ENCODE results near the gene CACNG3.

Gene CACNG3

DNA sequence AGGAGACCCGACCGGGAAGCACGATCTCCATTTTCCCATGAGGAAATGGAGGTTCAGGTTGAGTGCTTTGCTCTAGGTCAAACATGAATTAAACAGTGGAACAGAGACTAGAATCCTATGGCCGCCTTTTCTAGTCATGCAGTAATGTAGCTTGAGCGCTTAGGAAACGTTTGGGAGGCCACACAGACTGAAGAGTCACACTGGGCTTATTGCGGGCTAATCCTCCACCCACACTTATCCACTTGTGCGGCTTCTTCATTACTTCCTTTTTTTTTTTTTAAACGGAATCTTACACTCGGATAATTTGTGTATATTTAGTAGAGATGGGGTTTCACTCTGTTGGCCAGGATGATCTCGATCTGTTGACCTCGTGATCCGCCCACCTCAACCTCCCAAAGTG lies 26.0 kb downstream of the CACNG3 start:
- Histone ChIP-seq H3K14ac (ENCODE audit: low read length in 2 of 2) (no peak overlapping the region), H2AFZ (ENCODE audit: low read depth, low read length) (no peak overlapping the region), H2AK5ac (ENCODE audit: low read length, severe bottlenecking) (no peak overlapping the region), H3K4me3 (ENCODE audit: insufficient read depth in 1 of 2, low read depth in 1 of 2, low read length in 2 of 2) (no peak overlapping the region), H3K9ac (ENCODE audit: low read length) (no peak overlapping the region), H3K23ac (ENCODE audit: low read length in 2 of 2) (no peak overlapping the region), H3K27ac (ENCODE audit: low read length, poor library complexity, severe bottlenecking) (no peak overlapping the region), H3K4me2 (ENCODE audit: low read length, poor library complexity, severe bottlenecking) (no peak overlapping the region), H4K91ac (ENCODE audit: low read length) (no peak overlapping the region), H4K8ac (ENCODE audit: low read length) (no peak overlapping the region), H2BK12ac (ENCODE audit: low read length in 2 of 2) (no peak overlapping the region), H3K27me3 (ENCODE audit: control insufficient read depth in 1 of 2, insufficient read depth in 1 of 2, low read length in 2 of 2) (no peaks in the 10 kb centered on the region), H3K18ac (ENCODE audit: low read depth in 1 of 2, low read length in 2 of 2) (no peak overlapping the region), H3K36me3 (ENCODE audit: control insufficient read depth in 1 of 2, insufficient read depth in 2 of 2, low read depth in 1 of 2, low read length in 2 of 2) (no peaks in the 10 kb centered on the region), H3K79me1 (replicated peaks; ENCODE audit: low read length, poor library complexity, severe bottlenecking) (no peaks in the 10 kb centered on the region), H3K9me3 (ENCODE audit: control insufficient read depth, low read length) (no peaks in the 10 kb centered on the region), H3K4me1 (ENCODE audit: control insufficient read depth, insufficient read depth, low read depth, low read length) (no peaks in the 10 kb centered on the region), H2BK120ac (ENCODE audit: low read depth, low read length) (no peak overlapping the region), H2BK15ac (ENCODE audit: low read depth, poor library complexity, severe bottlenecking) (no peak overlapping the region), H2BK5ac (ENCODE audit: low read depth, low read length, poor library complexity, severe bottlenecking) (no peak overlapping the region), H3K4ac (ENCODE audit: low read depth in 1 of 2, low read length in 2 of 2) (no peak overlapping the region)
- no peak for DNase-seq
- WGBS = 73% methylated on average over 11 of the region's 13 CpGs

DNA sequence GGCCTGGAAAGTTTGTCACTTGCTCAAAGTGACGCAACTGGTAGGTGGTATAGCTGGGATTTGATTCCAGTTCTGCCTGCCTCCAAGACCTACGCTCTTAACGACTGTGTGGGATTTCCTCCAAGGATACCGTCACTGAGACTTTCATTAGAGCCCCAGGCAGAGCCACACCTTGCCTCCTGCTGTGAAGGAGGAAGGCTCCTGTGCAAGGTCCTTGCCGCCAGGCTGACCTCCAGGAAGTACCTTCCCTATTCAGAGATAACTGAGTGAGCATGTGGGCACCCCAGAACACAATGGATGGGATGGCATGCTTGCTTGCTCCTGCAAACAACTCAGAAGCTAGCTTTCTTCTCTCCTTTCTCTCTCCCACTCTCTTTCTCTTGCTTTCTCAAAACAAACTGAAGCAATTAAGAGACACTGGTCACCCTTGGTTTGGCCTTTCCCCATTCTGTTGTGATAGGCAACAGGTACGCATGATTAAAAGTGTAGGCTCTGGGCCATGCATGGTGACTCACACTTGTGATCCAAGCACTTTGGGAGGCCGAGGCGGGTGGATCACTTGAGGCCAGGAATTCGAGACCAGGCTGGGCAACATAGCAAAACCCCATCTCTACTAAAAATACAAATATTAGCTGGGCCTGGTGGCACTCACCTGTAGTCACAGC lies 30.7 kb downstream of the CACNG3 start:
- Histone ChIP-seq H3K4me1 (ENCODE audit: control insufficient read depth, insufficient read depth, low read depth, low read length) (no peaks in the 10 kb centered on the region), H2AFZ (ENCODE audit: low read depth, low read length) (no peak overlapping the region), H2BK120ac (ENCODE audit: low read depth, low read length) (no peak overlapping the region), H3K9me3 (ENCODE audit: control insufficient read depth, low read length) (no peaks in the 10 kb centered on the region), H2BK12ac (ENCODE audit: low read length in 2 of 2) (no peak overlapping the region), H2BK15ac (ENCODE audit: low read depth, poor library complexity, severe bottlenecking) (no peak overlapping the region), H3K9ac (ENCODE audit: low read length) (no peak overlapping the region), H3K4me3 (ENCODE audit: insufficient read depth in 1 of 2, low read depth in 1 of 2, low read length in 2 of 2) (no peak overlapping the region), H4K8ac (ENCODE audit: low read length) (no peak overlapping the region), H3K79me1 (replicated peaks; ENCODE audit: low read length, poor library complexity, severe bottlenecking) (no peaks in the 10 kb centered on the region), H3K27me3 (ENCODE audit: control insufficient read depth in 1 of 2, insufficient read depth in 1 of 2, low read length in 2 of 2) (no peaks in the 10 kb centered on the region), H3K4me2 (ENCODE audit: low read length, poor library complexity, severe bottlenecking) (no peak overlapping the region), H3K18ac (ENCODE audit: low read depth in 1 of 2, low read length in 2 of 2) (no peak overlapping the region), H3K14ac (ENCODE audit: low read length in 2 of 2) (no peak overlapping the region), H4K91ac (ENCODE audit: low read length) (no peak overlapping the region), H2AK5ac (ENCODE audit: low read length, severe bottlenecking) (no peak overlapping the region), H3K23ac (ENCODE audit: low read length in 2 of 2) (no peak overlapping the region), H2BK5ac (ENCODE audit: low read depth, low read length, poor library complexity, severe bottlenecking) (no peak overlapping the region), H3K36me3 (ENCODE audit: control insufficient read depth in 1 of 2, insufficient read depth in 2 of 2, low read depth in 1 of 2, low read length in 2 of 2) (no peaks in the 10 kb centered on the region), H3K4ac (ENCODE audit: low read depth in 1 of 2, low read length in 2 of 2) (no peak overlapping the region), H3K27ac (ENCODE audit: low read length, poor library complexity, severe bottlenecking) (no peak overlapping the region)
- WGBS = 62% methylated on average over 9 of the region's 9 CpGs
- DNase-seq = no peak

- WGBS = 38% methylated on average over 1 of the region's 2 CpGs
- no peaks in the 10 kb centered on the region for H3K4me1 ChIP-seq (ENCODE audit: control insufficient read depth, insufficient read depth, low read depth, low read length)
- H4K8ac ChIP-seq (ENCODE audit: low read length) = no peak overlapping the region
- H2AFZ ChIP-seq (ENCODE audit: low read depth, low read length) = no peak overlapping the region
- no peaks in the 10 kb centered on the region for H3K36me3 ChIP-seq (ENCODE audit: control insufficient read depth in 1 of 2, insufficient read depth in 2 of 2, low read depth in 1 of 2, low read length in 2 of 2)
- no peak overlapping the region for H2BK120ac ChIP-seq (ENCODE audit: low read depth, low read length)
- H3K27me3 ChIP-seq (ENCODE audit: control insufficient read depth in 1 of 2, insufficient read depth in 1 of 2, low read length in 2 of 2) = no peaks in the 10 kb centered on the region
- H2BK12ac ChIP-seq (ENCODE audit: low read length in 2 of 2) = no peak overlapping the region
- DNase-seq = no peak
- no peak overlapping the region for H3K4ac ChIP-seq (ENCODE audit: low read depth in 1 of 2, low read length in 2 of 2)
- H3K79me1 ChIP-seq (replicated peaks; ENCODE audit: low read length, poor library complexity, severe bottlenecking) = no peaks in the 10 kb centered on the region
- H2BK5ac ChIP-seq (ENCODE audit: low read depth, low read length, poor library complexity, severe bottlenecking) = no peak overlapping the region
- no peak overlapping the region for H3K9ac ChIP-seq (ENCODE audit: low read length)
- H4K91ac ChIP-seq (ENCODE audit: low read length) = no peak overlapping the region
- no peak overlapping the region for H3K4me3 ChIP-seq (ENCODE audit: insufficient read depth in 1 of 2, low read depth in 1 of 2, low read length in 2 of 2)
- H3K27ac ChIP-seq (ENCODE audit: low read length, poor library complexity, severe bottlenecking) = no peak overlapping the region
- no peak overlapping the region for H3K23ac ChIP-seq (ENCODE audit: low read length in 2 of 2)
- H3K18ac ChIP-seq (ENCODE audit: low read depth in 1 of 2, low read length in 2 of 2) = no peak overlapping the region
- H2AK5ac ChIP-seq (ENCODE audit: low read length, severe bottlenecking) = no peak overlapping the region
- no peak overlapping the region for H2BK15ac ChIP-seq (ENCODE audit: low read depth, poor library complexity, severe bottlenecking)
- H3K9me3 ChIP-seq (ENCODE audit: control insufficient read depth, low read length) = no peaks in the 10 kb centered on the region
- H3K4me2 ChIP-seq (ENCODE audit: low read length, poor library complexity, severe bottlenecking) = no peak overlapping the region
- no peak overlapping the region for H3K14ac ChIP-seq (ENCODE audit: low read length in 2 of 2)
Measured at GRCh38 chr16:24288516-24288915, 32.4 kb downstream of the CACNG3 start.

DNA sequence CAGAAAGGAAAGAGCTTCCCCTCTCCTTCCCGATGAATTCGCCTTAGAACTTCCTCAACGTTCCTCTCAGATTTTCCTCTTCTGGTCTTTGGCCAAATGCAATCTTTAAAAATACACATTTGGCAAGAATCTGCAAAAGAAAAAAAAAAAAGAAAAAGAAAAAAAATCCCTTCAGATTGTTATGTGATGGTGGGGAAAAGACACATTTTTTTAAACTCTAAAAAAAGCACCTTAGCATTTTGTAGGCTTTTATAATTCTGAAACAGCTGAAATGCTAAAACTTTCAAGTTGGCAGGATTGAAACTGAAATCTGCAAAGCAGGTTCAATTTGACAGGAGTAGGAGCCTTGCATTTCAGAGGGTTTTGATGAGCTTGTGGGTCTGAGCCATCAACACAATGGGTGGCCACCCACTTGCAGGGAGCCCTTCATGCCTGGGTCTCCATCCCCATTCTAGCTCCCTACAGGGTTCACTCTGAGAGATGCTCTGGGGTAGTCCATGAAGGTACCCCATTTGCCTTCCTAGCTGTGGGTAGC lies 33.1 kb downstream of the CACNG3 start:
- no peak overlapping the region for H3K27ac ChIP-seq (ENCODE audit: low read length, poor library complexity, severe bottlenecking)
- H3K36me3 ChIP-seq (ENCODE audit: control insufficient read depth in 1 of 2, insufficient read depth in 2 of 2, low read depth in 1 of 2, low read length in 2 of 2) = no peaks in the 10 kb centered on the region
- H3K9ac ChIP-seq (ENCODE audit: low read length) = no peak overlapping the region
- no peak overlapping the region for H3K4ac ChIP-seq (ENCODE audit: low read depth in 1 of 2, low read length in 2 of 2)
- WGBS = 93% methylated on average over 2 of the region's 3 CpGs
- H3K23ac ChIP-seq (ENCODE audit: low read length in 2 of 2) = no peak overlapping the region
- no peaks in the 10 kb centered on the region for H3K9me3 ChIP-seq (ENCODE audit: control insufficient read depth, low read length)
- no peak overlapping the region for H3K18ac ChIP-seq (ENCODE audit: low read depth in 1 of 2, low read length in 2 of 2)
- no peak overlapping the region for H3K4me3 ChIP-seq (ENCODE audit: insufficient read depth in 1 of 2, low read depth in 1 of 2, low read length in 2 of 2)
- H3K4me1 ChIP-seq (ENCODE audit: control insufficient read depth, insufficient read depth, low read depth, low read length) = no peaks in the 10 kb centered on the region
- H3K27me3 ChIP-seq (ENCODE audit: control insufficient read depth in 1 of 2, insufficient read depth in 1 of 2, low read length in 2 of 2) = peaks cover 0 to 3% of the 10 kb centered on the region in 2 experiments
- no peak overlapping the region for H4K8ac ChIP-seq (ENCODE audit: low read length)
- H2BK12ac ChIP-seq (ENCODE audit: low read length in 2 of 2) = no peak overlapping the region
- H2BK120ac ChIP-seq (ENCODE audit: low read depth, low read length) = no peak overlapping the region
- no peak overlapping the region for H3K4me2 ChIP-seq (ENCODE audit: low read length, poor library complexity, severe bottlenecking)
- H3K79me1 ChIP-seq (replicated peaks; ENCODE audit: low read length, poor library complexity, severe bottlenecking) = no peaks in the 10 kb centered on the region
- DNase-seq = no peak
- no peak overlapping the region for H2BK5ac ChIP-seq (ENCODE audit: low read depth, low read length, poor library complexity, severe bottlenecking)
- H3K14ac ChIP-seq (ENCODE audit: low read length in 2 of 2) = no peak overlapping the region
- H4K91ac ChIP-seq (ENCODE audit: low read length) = no peak overlapping the region
- H2BK15ac ChIP-seq (ENCODE audit: low read depth, poor library complexity, severe bottlenecking) = no peak overlapping the region
- H2AFZ ChIP-seq (ENCODE audit: low read depth, low read length) = no peak overlapping the region
- H2AK5ac ChIP-seq (ENCODE audit: low read length, severe bottlenecking) = no peak overlapping the region
